GM12878 (cell line): Measurements from ENCODE around the gene PARP1. TPM values are rescaled to one million over a fixed set of nuclear protein-coding genes. Genes with fewer than 3 reads are reported as not detected.

ENCODE experiments used
- ATAC-seq: fragments of 200-7000 bp; cut with Tn5 transposase; 3 replicates; pipeline ENCODE4 v1.9.1; 2020; ENCODE audit warnings: mild to moderate bottlenecking, moderate library complexity
- BruUV-seq: library from RNA; stranded (reverse); fragments of 400-500 nt; replicated peaks from 2 replicates; lab custom pipeline; 2021; lab: Mats Ljungman, UMichigan
- CTCF ChIA-PET: fragments of 300-600 bp; sonication (Branson Sonifier 250); formaldehyde crosslinking; extraction: SDS; loops from one replicate; lab custom pipeline; 2021; ENCODE audit warnings: inconsistent platforms; lab: Yijun Ruan, JAX
- POLR2A ChIA-PET: fragments of 350-600 bp; formaldehyde crosslinking; extraction: SDS; loops from one replicate; lab custom pipeline; 2021; ENCODE audit warnings: inconsistent platforms; lab: Charles Lee
- RAD21 ChIA-PET: fragments of 300-600 bp; sonication (Branson Sonifier 250); formaldehyde crosslinking; loops from one replicate; lab custom pipeline; 2023; ENCODE audit warnings: antibody characterized with exemption; ENCODE audit not compliant: unreplicated experiment; lab: Charles Lee
- SMC1A ChIA-PET: fragments of 300-600 bp; sonication (Branson Sonifier 250); formaldehyde crosslinking; loops from one replicate; lab custom pipeline; 2023; ENCODE audit not compliant: unreplicated experiment, uncharacterized antibody; lab: Charles Lee
- DNase-seq: peaks from one replicate; pipeline ENCODE4 v3.0.0-alpha.2; 2011; ENCODE audit warnings: low read depth, low spot score
- FAIRE-seq: peaks from 3 replicates; lab custom pipeline; 2011; peaks lifted over from hg19 to GRCh38; lab: Jason Lieb, UNC
- H2AFZ ChIP-seq: 2 replicates; pipeline ENCODE4 v1.6.0; 2011; ENCODE audit warnings: low read depth, low read length, control low read depth; ENCODE audit not compliant: control insufficient read depth
- H3K27ac ChIP-seq: 2 replicates; pipeline ENCODE4 v1.5.1; 2011; ENCODE audit warnings: control low read depth; ENCODE audit not compliant: control insufficient read depth, insufficient read depth
- H3K27me3 ChIP-seq, 2 experiments: replicated peaks in 1 of 2; 2 replicates each; pipeline versions ENCODE4 v1.6.0 to v1.6.1; 2011; ENCODE audit warnings: low read length in 1 of 2; ENCODE audit not compliant: control insufficient read depth in 2 of 2, insufficient read depth in 2 of 2
- H3K36me3 ChIP-seq, 2 experiments: 2 replicates each; pipeline ENCODE4 v1.5.1; 2011; ENCODE audit warnings: low read length in 1 of 2; ENCODE audit not compliant: control insufficient read depth in 2 of 2, insufficient read depth in 2 of 2
- H3K4me1 ChIP-seq: 2 replicates; pipeline ENCODE4 v1.6.1; 2011; ENCODE audit warnings: mild to moderate bottlenecking, low read length, moderate library complexity, mixed read lengths; ENCODE audit not compliant: control insufficient read depth, insufficient read depth
- H3K4me2 ChIP-seq: 2 replicates; pipeline ENCODE4 v1.6.0; 2011; ENCODE audit warnings: control low read depth; ENCODE audit not compliant: control insufficient read depth, insufficient read depth
- H3K4me3 ChIP-seq: fragments of 200-600 bp; sonication (generic); 2 replicates; pipeline ENCODE4 v1.5.1; 2016
- H3K79me2 ChIP-seq: 2 replicates; pipeline ENCODE4 v1.6.0; 2011; ENCODE audit warnings: low read length; ENCODE audit not compliant: control insufficient read depth, insufficient read depth
- H3K9ac ChIP-seq: 2 replicates; pipeline ENCODE4 v1.8.0; 2011; ENCODE audit warnings: low read length, control low read depth, mixed read lengths; ENCODE audit not compliant: control insufficient read depth, insufficient read depth
- H3K9me3 ChIP-seq: replicated peaks from 3 replicates; pipeline ENCODE4 v1.5.1; 2011; ENCODE audit warnings: mild to moderate bottlenecking, low read length; ENCODE audit not compliant: control insufficient read depth, insufficient read depth
- H4K20me1 ChIP-seq: 2 replicates; pipeline ENCODE4 v1.6.0; 2011; ENCODE audit not compliant: control insufficient read depth, insufficient read depth
- E2F4 ChIP-seq: IDR thresholded peaks from 2 replicates; pipeline ENCODE4 v1.6.1; 2012; ENCODE audit warnings: low read depth, low read length, improper control_type of control experiment
- E4F1 ChIP-seq: fragments of 450-650 bp; IDR thresholded peaks from 2 replicates; pipeline ENCODE4 v1.6.1; 2018; ENCODE audit warnings: borderline replicate concordance, mild to moderate bottlenecking; ENCODE audit not compliant: partially characterized antibody
- NFIC ChIP-seq: IDR thresholded peaks from 2 replicates; pipeline ENCODE4 v1.6.1; 2012; ENCODE audit warnings: low read depth, mild to moderate bottlenecking, inconsistent platforms, low read length, moderate library complexity
- PML ChIP-seq: IDR thresholded peaks from 2 replicates; pipeline ENCODE4 v1.6.1; 2012; ENCODE audit warnings: low read length, inconsistent platforms
- POLR2A ChIP-seq: IDR thresholded peaks from 2 replicates; pipeline ENCODE4 v1.6.1; 2011; ENCODE audit warnings: low read depth, mild to moderate bottlenecking, low read length
- RCOR1 ChIP-seq: conservative IDR thresholded peaks from 2 replicates; pipeline ENCODE4 v1.6.1; 2012; ENCODE audit warnings: low read depth, low read length, improper control_type of control experiment
- USF1 ChIP-seq: IDR thresholded peaks from 2 replicates; pipeline ENCODE4 v1.6.1; 2011; ENCODE audit warnings: borderline replicate concordance, low read depth, mild to moderate bottlenecking, moderate library complexity, mixed read lengths, low read length; ENCODE audit not compliant: insufficient read depth; ENCODE audit errors: extremely low read length
- ZNF274 ChIP-seq: IDR thresholded peaks from one replicate; pipeline ENCODE4 v1.8.0; 2011; ENCODE audit not compliant: insufficient read length, insufficient read depth
- ZZZ3 ChIP-seq: IDR thresholded peaks from 2 replicates; pipeline ENCODE4 v1.6.1; 2011; ENCODE audit warnings: low read depth; ENCODE audit not compliant: control insufficient read depth, insufficient read length
- WGBS: methylation state at CpG from one replicate; pipeline ENCODE4 v1.1.6; 2016; ENCODE audit warnings: low lambda C conversion rate; ENCODE audit not compliant: insufficient replicate concordance, insufficient coverage; ENCODE audit errors: missing lambda C conversion rate; 5-methylcytosine and 5-hydroxymethylcytosine counted together
- in situ Hi-C: fragments of 300-500 bp; cut with MboI; formaldehyde crosslinking; loops from 9 replicates; pipeline ENCODE4 v1.14.3; 2018; ENCODE audit warnings: mixed read lengths
- intact Hi-C: fragments of 100-400 bp; cut with micrococcal nuclease; formaldehyde crosslinking; loops from one replicate; pipeline ENCODE4 v1.14.2; 2022; ENCODE audit not compliant: unreplicated experiment
- polyA plus RNA-seq, 11 experiments: library from polyadenylated mRNA; depleted of rRNA in 4 of 11; unstranded in 6 of 11; stranded (reverse) in 5 of 11; fragments of >200 nt; fragmentation: Nextera tagmentation in 4 of 11; fragmentation: Illumina TruSeq in 1 of 11; extraction: Ambion mirVana in 4 of 11; extraction: Trizol in 1 of 11; gene quantifications; 1 replicate in 1 of 11; 2 replicates in 10 of 11; pipeline versions ENCODE4 v1.2.1 to v1.2.3, GENCODE V29; 2011 to 2016; ENCODE audit warnings: inconsistent platforms in 2 of 11, missing spikeins in 2 of 11, low read depth in 1 of 11
- total RNA-seq, 4 experiments: library from RNA; depleted of rRNA in 3 of 4; stranded (reverse); fragments of >200 nt in 3 of 4; fragmentation: Illumina TruSeq in 1 of 4; extraction: Trizol in 1 of 4; gene quantifications; 2 replicates each; pipeline versions ENCODE4 v1.2.1 to v1.2.3, GENCODE V29; 2013 to 2021

The PARP1 gene
- total and polyA plus RNA-seq, 10 of the 15 experiments (the other 5 are each of a cell fraction or from before 2014, with no cell fraction given), result 113 to 287 (median 265) TPM

GRCh38 chr1:226404904-226405222 is 3.0 kb downstream of the PARP1 start:
- ChIA-PET SMC1A (interaction anchor here (1.0 to 5.4 kb wide), 5 partner anchors 9 to 297 kb away, joined by 3 to 32 read pairs (median 4); no protein-coding TSS in a partner anchor), CTCF (interaction anchor here (0.9 to 4.5 kb wide), 7 partner anchors 32 to 280 kb away, joined by 3 to 60 read pairs (median 6); no protein-coding TSS in a partner anchor), RAD21 (interaction anchor here (1.2 to 3.9 kb wide), 4 partner anchors 41 to 279 kb away, joined by 3 to 19 read pairs (median 12); no protein-coding TSS in a partner anchor), POLR2A (interaction anchor here (1.1 to 1.3 kb wide), 3 partner anchors 220 to 324 kb away, joined by 3 to 4 read pairs (median 4); no protein-coding TSS in a partner anchor)
- intact Hi-C loops (loop anchor here (5.0 to 10.0 kb wide), 3 partner anchors 278 to 343 kb away; partner anchors contain the start of genes H3-3A and ITPKB), in situ Hi-C loops (no loop called here)
- Histone ChIP-seq H4K20me1 (no peaks in the 10 kb centered on the region), H2AFZ (no peak overlapping the region), H3K4me2 (peak overlapping the region; percentile 93), H3K27me3 (no peaks in the 10 kb centered on the region), H3K79me2 (peaks cover 70% of the 10 kb centered on the region), H3K9ac (peak overlapping the region; percentile 49), H3K9me3 (no peaks in the 10 kb centered on the region), H3K36me3 (peaks cover 11 to 13% of the 10 kb centered on the region in 2 experiments), H3K27ac (peak overlapping the region; percentile 41), H3K4me3 (peak overlapping the region; percentile 86), H3K4me1 (peaks cover 25% of the 10 kb centered on the region)
- no peak for TF ChIP-seq RCOR1
- ATAC-seq (no peak), DNase-seq (no peak), FAIRE-seq (no peak)
- WGBS, result 0% methylated on average over 2 of the region's 2 CpGs
- BruUV-seq, result no TSS peak

- H3K36me3 ChIP-seq, result peaks cover 12 to 15% of the 10 kb centered on the region in 2 experiments
- ChIA-PET POLR2A (interaction anchor here (0.5 to 1.3 kb wide), 4 partner anchors 219 to 963 kb away, joined by 3 to 4 read pairs (median 4); no protein-coding TSS in a partner anchor), SMC1A (interaction anchor here (0.6 to 5.4 kb wide), 10 partner anchors 9 to 1287 kb away, joined by 3 to 32 read pairs (median 3); no protein-coding TSS in a partner anchor), RAD21 (interaction anchor here (0.9 to 3.9 kb wide), 8 partner anchors 21 to 279 kb away, joined by 3 to 19 read pairs (median 4); partner anchors contain the start of gene LIN9), CTCF (interaction anchor here (0.6 to 4.5 kb wide), 14 partner anchors 10 to 280 kb away, joined by 3 to 60 read pairs (median 3); partner anchors contain the start of gene STUM)
- intact Hi-C loops (loop anchor here (10.0 kb wide), 1 partner anchor 331 kb away; the partner anchor contains the start of gene ITPKB), in situ Hi-C loops (no loop called here)
- FAIRE-seq (no peak), ATAC-seq (no peak), DNase-seq (no peak)
- BruUV-seq, result no TSS peak
- H2AFZ ChIP-seq, result no peak overlapping the region
- H3K4me1 ChIP-seq, result peaks cover 25% of the 10 kb centered on the region
- WGBS, result 0% methylated on average over 5 of the region's 5 CpGs
- H3K27me3 ChIP-seq, result no peaks in the 10 kb centered on the region
- H3K9me3 ChIP-seq, result no peaks in the 10 kb centered on the region
- no peaks in the 10 kb centered on the region for H4K20me1 ChIP-seq
- H3K9ac ChIP-seq, result peak overlapping the region; percentile 49
- H3K79me2 ChIP-seq, result peaks cover 72% of the 10 kb centered on the region
- H3K4me3 ChIP-seq, result peak overlapping the region; percentile 86
- no peak for TF ChIP-seq ZZZ3
- no peak for TF ChIP-seq ZNF274
- TF ChIP-seq NFIC, result no peak
- TF ChIP-seq E2F4, result no peak
- TF ChIP-seq USF1, result no peak
- no peak for TF ChIP-seq PML
- TF ChIP-seq E4F1, result no peak
- 0 out of 2 replicates have a peak, but pooled peaks have one; percentile 14 for TF ChIP-seq POLR2A
- H3K27ac ChIP-seq, result peak overlapping the region; percentile 41
- peak overlapping the region; percentile 93 for H3K4me2 ChIP-seq
Observed at GRCh38 chr1:226404063-226404903, 3.6 kb downstream of the PARP1 start.
